K562 (cell line): ENCODE measurements around the gene EYA2. TPM values are rescaled to one million over a fixed set of nuclear protein-coding genes. Genes with fewer than 3 reads are reported as not detected.

Experiments used
- BHLHE40 ChIP-seq: IDR thresholded peaks from 2 replicates; pipeline ENCODE4 v1.6.1; 2011; ENCODE audit warnings: low read length, improper control_type of control experiment
- L3MBTL2 ChIP-seq: fragments of 450-650 bp; IDR thresholded peaks from 2 replicates; pipeline ENCODE4 v1.6.1; 2016; ENCODE audit warnings: mild to moderate bottlenecking, moderate library complexity
- MAFF ChIP-seq: IDR thresholded peaks from 2 replicates; pipeline ENCODE4 v1.6.1; 2012; ENCODE audit warnings: low read length, improper control_type of control experiment
- OTX1 ChIP-seq: fragments of 450-650 bp; formaldehyde crosslinking; IDR thresholded peaks from 2 replicates; pipeline ENCODE4 v1.4.0; 2022; ENCODE audit warnings: mild to moderate bottlenecking
- RFX5 ChIP-seq: IDR thresholded peaks from 2 replicates; pipeline ENCODE4 v1.6.1; 2011; ENCODE audit warnings: low read depth, mild to moderate bottlenecking, improper control_type of control experiment, low read length
- SMARCA4 ChIP-seq: fragments of 450-650 bp; IDR thresholded peaks from 2 replicates; pipeline ENCODE4 v1.6.1; 2016
- ZNF324 ChIP-seq: fragments of 250-450 bp; sonication (Bioruptor Pico); IDR thresholded peaks from 2 replicates; pipeline ENCODE4 v1.4.0; 2020; ENCODE audit warnings: mild to moderate bottlenecking
- ZNF408 ChIP-seq: fragments of 250-450 bp; sonication (Bioruptor Pico); IDR thresholded peaks from 2 replicates; pipeline ENCODE4 v1.4.0; 2020; ENCODE audit warnings: low read depth, mild to moderate bottlenecking, moderate library complexity
- ZZZ3 ChIP-seq: fragments of 450-650 bp; IDR thresholded peaks from 2 replicates; pipeline ENCODE4 v1.6.1; 2016; ENCODE audit warnings: antibody characterized with exemption, mild to moderate bottlenecking, moderate library complexity
- polyA plus RNA-seq, 8 experiments: library from polyadenylated mRNA; depleted of rRNA in 4 of 8; stranded (reverse) in 5 of 8; unstranded in 3 of 8; fragments of >200 nt; fragmentation: Nextera tagmentation in 2 of 8; fragmentation: Illumina TruSeq in 1 of 8; extraction: Ambion mirVana in 2 of 8; extraction: Trizol in 1 of 8; gene quantifications; 2 replicates each; pipeline versions ENCODE4 v1.2.1 to v1.2.3, GENCODE V29; 2011 to 2014; ENCODE audit warnings: inconsistent platforms in 1 of 8, missing spikeins in 1 of 8
- total RNA-seq, 7 experiments: library from RNA; depleted of rRNA in 6 of 7; stranded (reverse); fragments of >200 nt in 6 of 7; fragmentation: Illumina TruSeq in 2 of 7; extraction: Trizol in 2 of 7; gene quantifications; 2 replicates each; pipeline versions ENCODE4 v1.2.1 to v1.2.3, GENCODE V29; 2011 to 2021; ENCODE audit warnings: low replicate concordance in 1 of 7
- TF ChIP-seq, protein P1 (sequence below): sonication (generic); formaldehyde crosslinking; IDR thresholded peaks from 2 replicates; pipeline ENCODE4 v1.8.1; 2023; ENCODE audit warnings: mild to moderate bottlenecking, missing genetic modification reagents
- TF ChIP-seq, protein P2 (sequence below), 3 experiments: fragments of 200-800 bp in 1 of 3; fragments of 250-450 bp in 1 of 3; fragments of 450-650 bp in 1 of 3; sonication (Bioruptor Pico) in 1 of 3; sonication (Bioruptor generic) in 1 of 3; formaldehyde crosslinking in 1 of 3; IDR thresholded peaks; 2 replicates each; pipeline versions ENCODE4 v1.6.1 to v1.8.0; 2016 to 2022; ENCODE audit warnings: mild to moderate bottlenecking in 2 of 3, missing genetic modification characterization in 2 of 3, missing compliant biosample characterization in 1 of 3, moderate library complexity in 1 of 3
- TF ChIP-seq, protein P3 (sequence below), 2 experiments: fragments of 450-650 bp; IDR thresholded peaks; 2 replicates each; pipeline ENCODE4 v1.6.1; 2016
- TF ChIP-seq, protein P4 (sequence below): fragments of 250-450 bp; sonication (Bioruptor Pico); IDR thresholded peaks from 2 replicates; pipeline ENCODE4 v1.4.0; 2020; ENCODE audit warnings: mild to moderate bottlenecking, moderate library complexity
- TF ChIP-seq, protein P5 (sequence below): fragments of 450-650 bp; IDR thresholded peaks from 2 replicates; pipeline ENCODE4 v1.7.0; 2016; ENCODE audit warnings: borderline replicate concordance

Gene EYA2
- total and polyA plus RNA-seq, 9 of the 15 experiments (the other 6 are each of a cell fraction or from before 2014, with no cell fraction given) = 0.03 TPM; not detected in 8

DNA sequence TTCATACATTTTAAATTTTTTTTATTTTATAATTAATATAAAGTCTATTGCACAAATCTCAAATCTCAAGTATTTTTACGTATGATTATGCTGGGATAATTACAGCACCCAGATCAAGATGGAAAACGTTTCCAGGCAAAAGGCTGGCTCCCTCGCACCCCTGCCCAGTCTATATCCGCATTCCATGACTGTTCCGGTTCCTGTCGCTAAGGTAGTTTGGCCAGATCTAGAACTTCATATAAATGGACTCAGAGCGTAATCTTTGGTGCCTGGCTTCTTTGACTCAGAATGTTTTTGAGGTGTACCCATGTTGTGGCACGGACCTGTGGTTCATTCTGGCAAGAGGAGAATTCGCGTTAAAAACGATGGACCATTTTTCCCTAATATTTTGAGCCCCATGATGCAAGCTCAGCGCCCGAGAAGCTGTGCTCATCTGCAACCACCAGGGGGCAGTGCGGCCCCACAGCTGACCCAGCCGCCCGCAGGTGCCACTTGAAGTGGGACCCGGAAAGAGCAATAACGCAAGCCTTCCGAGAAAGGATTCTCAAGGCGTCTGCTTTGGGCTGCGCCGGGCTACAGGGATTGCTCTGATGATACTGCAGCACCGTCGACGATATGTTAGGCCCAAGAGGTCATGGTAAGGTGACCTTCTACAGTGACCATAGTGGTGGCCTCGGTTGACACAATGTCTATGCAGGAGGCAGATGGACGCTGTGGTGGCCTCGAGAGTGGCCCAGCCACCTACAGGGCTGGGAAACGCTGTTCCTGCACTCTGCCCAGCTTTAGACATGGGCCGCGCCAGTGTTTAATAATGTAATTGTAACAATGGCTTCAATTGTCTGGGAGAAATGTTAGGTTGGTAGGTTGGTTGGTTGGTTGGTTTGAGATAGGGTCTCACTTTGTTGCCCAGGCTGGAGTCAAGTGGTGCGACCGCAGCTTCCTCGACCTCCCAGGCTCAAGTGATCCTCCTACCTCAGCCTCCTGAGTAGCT is 301.7 kb downstream of the EYA2 start (continued):
- TF ChIP-seq, protein P1, sequence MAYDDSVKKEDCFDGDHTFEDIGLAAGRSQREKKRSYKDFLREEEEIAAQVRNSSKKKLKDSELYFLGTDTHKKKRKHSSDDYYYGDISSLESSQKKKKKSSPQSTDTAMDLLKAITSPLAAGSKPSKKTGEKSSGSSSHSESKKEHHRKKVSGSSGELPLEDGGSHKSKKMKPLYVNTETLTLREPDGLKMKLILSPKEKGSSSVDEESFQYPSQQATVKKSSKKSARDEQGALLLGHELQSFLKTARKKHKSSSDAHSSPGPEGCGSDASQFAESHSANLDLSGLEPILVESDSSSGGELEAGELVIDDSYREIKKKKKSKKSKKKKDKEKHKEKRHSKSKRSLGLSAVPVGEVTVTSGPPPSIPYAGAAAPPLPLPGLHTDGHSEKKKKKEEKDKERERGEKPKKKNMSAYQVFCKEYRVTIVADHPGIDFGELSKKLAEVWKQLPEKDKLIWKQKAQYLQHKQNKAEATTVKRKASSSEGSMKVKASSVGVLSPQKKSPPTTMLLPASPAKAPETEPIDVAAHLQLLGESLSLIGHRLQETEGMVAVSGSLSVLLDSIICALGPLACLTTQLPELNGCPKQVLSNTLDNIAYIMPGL (CRISPR knock-in tag) = no peak
- peak; percentile 52 for TF ChIP-seq BHLHE40
- TF ChIP-seq RFX5 = no peak
- TF ChIP-seq, protein P2, sequence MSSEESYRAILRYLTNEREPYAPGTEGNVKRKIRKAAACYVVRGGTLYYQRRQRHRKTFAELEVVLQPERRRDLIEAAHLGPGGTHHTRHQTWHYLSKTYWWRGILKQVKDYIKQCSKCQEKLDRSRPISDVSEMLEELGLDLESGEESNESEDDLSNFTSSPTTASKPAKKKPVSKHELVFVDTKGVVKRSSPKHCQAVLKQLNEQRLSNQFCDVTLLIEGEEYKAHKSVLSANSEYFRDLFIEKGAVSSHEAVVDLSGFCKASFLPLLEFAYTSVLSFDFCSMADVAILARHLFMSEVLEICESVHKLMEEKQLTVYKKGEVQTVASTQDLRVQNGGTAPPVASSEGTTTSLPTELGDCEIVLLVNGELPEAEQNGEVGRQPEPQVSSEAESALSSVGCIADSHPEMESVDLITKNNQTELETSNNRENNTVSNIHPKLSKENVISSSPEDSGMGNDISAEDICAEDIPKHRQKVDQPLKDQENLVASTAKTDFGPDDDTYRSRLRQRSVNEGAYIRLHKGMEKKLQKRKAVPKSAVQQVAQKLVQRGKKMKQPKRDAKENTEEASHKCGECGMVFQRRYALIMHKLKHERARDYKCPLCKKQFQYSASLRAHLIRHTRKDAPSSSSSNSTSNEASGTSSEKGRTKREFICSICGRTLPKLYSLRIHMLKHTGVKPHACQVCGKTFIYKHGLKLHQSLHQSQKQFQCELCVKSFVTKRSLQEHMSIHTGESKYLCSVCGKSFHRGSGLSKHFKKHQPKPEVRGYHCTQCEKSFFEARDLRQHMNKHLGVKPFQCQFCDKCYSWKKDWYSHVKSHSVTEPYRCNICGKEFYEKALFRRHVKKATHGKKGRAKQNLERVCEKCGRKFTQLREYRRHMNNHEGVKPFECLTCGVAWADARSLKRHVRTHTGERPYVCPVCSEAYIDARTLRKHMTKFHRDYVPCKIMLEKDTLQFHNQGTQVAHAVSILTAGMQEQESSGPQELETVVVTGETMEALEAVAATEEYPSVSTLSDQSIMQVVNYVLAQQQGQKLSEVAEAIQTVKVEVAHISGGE (CRISPR knock-in tag; IDR thresholded peaks at IDR 0.05) = peak in 1 of 3 experiments; percentile 89; a peak in 2 of 6 replicates
- no peak for TF ChIP-seq MAFF
- TF ChIP-seq, protein P3, sequence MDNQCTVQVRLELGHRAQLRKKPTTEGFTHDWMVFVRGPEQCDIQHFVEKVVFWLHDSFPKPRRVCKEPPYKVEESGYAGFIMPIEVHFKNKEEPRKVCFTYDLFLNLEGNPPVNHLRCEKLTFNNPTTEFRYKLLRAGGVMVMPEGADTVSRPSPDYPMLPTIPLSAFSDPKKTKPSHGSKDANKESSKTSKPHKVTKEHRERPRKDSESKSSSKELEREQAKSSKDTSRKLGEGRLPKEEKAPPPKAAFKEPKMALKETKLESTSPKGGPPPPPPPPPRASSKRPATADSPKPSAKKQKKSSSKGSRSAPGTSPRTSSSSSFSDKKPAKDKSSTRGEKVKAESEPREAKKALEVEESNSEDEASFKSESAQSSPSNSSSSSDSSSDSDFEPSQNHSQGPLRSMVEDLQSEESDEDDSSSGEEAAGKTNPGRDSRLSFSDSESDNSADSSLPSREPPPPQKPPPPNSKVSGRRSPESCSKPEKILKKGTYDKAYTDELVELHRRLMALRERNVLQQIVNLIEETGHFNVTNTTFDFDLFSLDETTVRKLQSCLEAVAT (IDR thresholded peaks at IDR 0.05) = no peak
- peak; percentile 74; the same call in 1 of the 2 replicates for TF ChIP-seq L3MBTL2
- no peak for TF ChIP-seq OTX1
- TF ChIP-seq, protein P4, sequence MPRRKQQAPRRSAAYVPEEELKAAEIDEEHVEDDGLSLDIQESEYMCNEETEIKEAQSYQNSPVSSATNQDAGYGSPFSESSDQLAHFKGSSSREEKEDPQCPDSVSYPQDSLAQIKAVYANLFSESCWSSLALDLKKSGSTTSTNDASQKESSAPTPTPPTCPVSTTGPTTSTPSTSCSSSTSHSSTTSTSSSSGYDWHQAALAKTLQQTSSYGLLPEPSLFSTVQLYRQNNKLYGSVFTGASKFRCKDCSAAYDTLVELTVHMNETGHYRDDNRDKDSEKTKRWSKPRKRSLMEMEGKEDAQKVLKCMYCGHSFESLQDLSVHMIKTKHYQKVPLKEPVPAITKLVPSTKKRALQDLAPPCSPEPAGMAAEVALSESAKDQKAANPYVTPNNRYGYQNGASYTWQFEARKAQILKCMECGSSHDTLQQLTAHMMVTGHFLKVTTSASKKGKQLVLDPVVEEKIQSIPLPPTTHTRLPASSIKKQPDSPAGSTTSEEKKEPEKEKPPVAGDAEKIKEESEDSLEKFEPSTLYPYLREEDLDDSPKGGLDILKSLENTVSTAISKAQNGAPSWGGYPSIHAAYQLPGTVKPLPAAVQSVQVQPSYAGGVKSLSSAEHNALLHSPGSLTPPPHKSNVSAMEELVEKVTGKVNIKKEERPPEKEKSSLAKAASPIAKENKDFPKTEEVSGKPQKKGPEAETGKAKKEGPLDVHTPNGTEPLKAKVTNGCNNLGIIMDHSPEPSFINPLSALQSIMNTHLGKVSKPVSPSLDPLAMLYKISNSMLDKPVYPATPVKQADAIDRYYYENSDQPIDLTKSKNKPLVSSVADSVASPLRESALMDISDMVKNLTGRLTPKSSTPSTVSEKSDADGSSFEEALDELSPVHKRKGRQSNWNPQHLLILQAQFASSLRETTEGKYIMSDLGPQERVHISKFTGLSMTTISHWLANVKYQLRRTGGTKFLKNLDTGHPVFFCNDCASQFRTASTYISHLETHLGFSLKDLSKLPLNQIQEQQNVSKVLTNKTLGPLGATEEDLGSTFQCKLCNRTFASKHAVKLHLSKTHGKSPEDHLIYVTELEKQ (CRISPR knock-in tag) = no peak
- TF ChIP-seq ZNF324 (CRISPR knock-in tag) = no peak
- no peak for TF ChIP-seq ZZZ3
- TF ChIP-seq SMARCA4 = no peak
- TF ChIP-seq, protein P5, sequence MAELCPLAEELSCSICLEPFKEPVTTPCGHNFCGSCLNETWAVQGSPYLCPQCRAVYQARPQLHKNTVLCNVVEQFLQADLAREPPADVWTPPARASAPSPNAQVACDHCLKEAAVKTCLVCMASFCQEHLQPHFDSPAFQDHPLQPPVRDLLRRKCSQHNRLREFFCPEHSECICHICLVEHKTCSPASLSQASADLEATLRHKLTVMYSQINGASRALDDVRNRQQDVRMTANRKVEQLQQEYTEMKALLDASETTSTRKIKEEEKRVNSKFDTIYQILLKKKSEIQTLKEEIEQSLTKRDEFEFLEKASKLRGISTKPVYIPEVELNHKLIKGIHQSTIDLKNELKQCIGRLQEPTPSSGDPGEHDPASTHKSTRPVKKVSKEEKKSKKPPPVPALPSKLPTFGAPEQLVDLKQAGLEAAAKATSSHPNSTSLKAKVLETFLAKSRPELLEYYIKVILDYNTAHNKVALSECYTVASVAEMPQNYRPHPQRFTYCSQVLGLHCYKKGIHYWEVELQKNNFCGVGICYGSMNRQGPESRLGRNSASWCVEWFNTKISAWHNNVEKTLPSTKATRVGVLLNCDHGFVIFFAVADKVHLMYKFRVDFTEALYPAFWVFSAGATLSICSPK = no peak
- no peak for TF ChIP-seq ZNF408 (CRISPR knock-in tag)
